K562 (cell line): ENCODE results near the gene EPB41L3. TPM values are rescaled to one million over a fixed set of nuclear protein-coding genes. Genes with fewer than 3 reads are reported as not detected.

Experiments used
- ATAC-seq: fragments of 200-7000 bp; cut with Tn5 transposase; 3 replicates; pipeline ENCODE4 v1.9.1; 2020; ENCODE audit warnings: moderate library complexity
- BruUV-seq: library from RNA; stranded (reverse); fragments of 400-500 nt; replicated peaks from 2 replicates; lab custom pipeline; 2021; lab: Mats Ljungman, UMichigan
- CTCF ChIA-PET: fragments of 300-600 bp; formaldehyde crosslinking; extraction: SDS; loops from one replicate; lab custom pipeline; 2021; ENCODE audit warnings: low intra/inter-chr PET ratio; lab: Yijun Ruan, JAX
- POLR2A ChIA-PET: fragments of 300-600, 350-650 bp; sonication (Branson Sonifier 250); formaldehyde crosslinking; extraction: SDS; loops from one replicate; lab custom pipeline; 2021; ENCODE audit warnings: antibody characterized with exemption, inconsistent platforms; lab: Yijun Ruan, JAX
- DNase-seq, 4 experiments: peaks; one replicate each; pipeline versions ENCODE4 v3.0.0 to v3.0.0-alpha.2; 2011 to 2018; ENCODE audit warnings: low spot score in 3 of 4, mixed read lengths in 3 of 4; ENCODE audit errors: extremely low read depth in 1 of 4
- FAIRE-seq: peaks from 2 replicates; lab custom pipeline; 2011; peaks lifted over from hg19 to GRCh38; lab: Jason Lieb, UNC
- H2AFZ ChIP-seq: 2 replicates; pipeline ENCODE4 v1.6.0; 2011; ENCODE audit warnings: low read depth, low read length, control low read depth, inconsistent platforms
- H3K27ac ChIP-seq: fragments of 200-600 bp; 3 replicates; pipeline ENCODE4 v1.8.0; 2011; ENCODE audit warnings: low read depth, mild to moderate bottlenecking, control low read depth, inconsistent platforms, low read length, moderate library complexity, mixed read lengths; ENCODE audit errors: extremely low read depth
- H3K27me3 ChIP-seq, 2 experiments: fragments of 300-600 bp in 1 of 2; 2 replicates in 1 of 2; 3 replicates in 1 of 2; pipeline versions ENCODE4 v1.6.0 to v1.8.0; 2011; ENCODE audit warnings: inconsistent platforms in 2 of 2, low read length in 2 of 2, mild to moderate bottlenecking in 1 of 2, mixed read lengths in 1 of 2, moderate library complexity in 1 of 2; ENCODE audit not compliant: control insufficient read depth in 2 of 2, insufficient read depth in 2 of 2
- H3K36me3 ChIP-seq: fragments of 300-600 bp; 3 replicates; pipeline ENCODE4 v1.8.0; 2011; ENCODE audit warnings: mild to moderate bottlenecking, low read length, inconsistent platforms; ENCODE audit not compliant: control insufficient read depth, insufficient read depth
- H3K4me1 ChIP-seq, 2 experiments: fragments of 200-600 bp in 1 of 2; replicated peaks in 1 of 2; 2 replicates in 1 of 2; 3 replicates in 1 of 2; pipeline versions ENCODE4 v1.5.1 to v1.8.0; 2011; ENCODE audit warnings: inconsistent platforms in 2 of 2, low read length in 2 of 2, mild to moderate bottlenecking in 1 of 2, mixed read lengths in 1 of 2, moderate library complexity in 1 of 2; ENCODE audit not compliant: control insufficient read depth in 2 of 2, insufficient read depth in 2 of 2
- H3K4me2 ChIP-seq: 2 replicates; pipeline ENCODE4 v1.6.1; 2011; ENCODE audit warnings: low read length, control low read depth, inconsistent platforms, mixed read lengths; ENCODE audit not compliant: insufficient read depth
- H3K4me3 ChIP-seq: fragments of 200-600 bp; sonication (generic), shearing (Covaris generic); 2 replicates; pipeline ENCODE4 v1.5.1; 2016; ENCODE audit warnings: control low read depth, inconsistent platforms
- H3K79me2 ChIP-seq: fragments of 200-600 bp; 3 replicates; pipeline ENCODE4 v1.8.0; 2011; ENCODE audit warnings: low read length, inconsistent platforms; ENCODE audit not compliant: control insufficient read depth, insufficient read depth
- H3K9ac ChIP-seq, 2 experiments: 2 replicates each; pipeline versions ENCODE4 v1.6.0 to v1.6.1; 2011; ENCODE audit warnings: low read depth in 2 of 2, low read length in 2 of 2, control low read depth in 1 of 2, inconsistent platforms in 1 of 2, mild to moderate bottlenecking in 1 of 2, mixed read lengths in 1 of 2; ENCODE audit not compliant: insufficient read depth in 1 of 2
- H3K9me1 ChIP-seq: one replicate; pipeline ENCODE4 v1.6.0; 2011; ENCODE audit warnings: inconsistent platforms, mild to moderate bottlenecking, low read length, moderate library complexity; ENCODE audit not compliant: control insufficient read depth, insufficient read depth
- H3K9me3 ChIP-seq: replicated peaks from 2 replicates; pipeline ENCODE4 v1.5.1; 2011; ENCODE audit warnings: low read depth, low read length, inconsistent platforms; ENCODE audit not compliant: control insufficient read depth, insufficient read depth
- H4K20me1 ChIP-seq: replicated peaks from 2 replicates; pipeline ENCODE4 v1.6.1; 2011; ENCODE audit warnings: low read length, inconsistent platforms, mixed read lengths; ENCODE audit not compliant: control insufficient read depth, insufficient read depth
- BRF2 ChIP-seq: IDR thresholded peaks from 3 replicates; pipeline ENCODE4 v1.6.1; 2011; ENCODE audit warnings: borderline replicate concordance, mild to moderate bottlenecking; ENCODE audit not compliant: insufficient read length, insufficient read depth
- JUND ChIP-seq, 2 experiments: IDR thresholded peaks; 2 replicates in 1 of 2; 3 replicates in 1 of 2; pipeline ENCODE4 v1.6.1; 2011; ENCODE audit warnings: borderline replicate concordance in 2 of 2, low read depth in 2 of 2, low read length in 2 of 2, improper control_type of control experiment in 1 of 2, missing biosample characterization in 1 of 2, missing genetic modification characterization in 1 of 2, missing genetic modification reagents in 1 of 2
- MAFG ChIP-seq: fragments of 450-650 bp; conservative IDR thresholded peaks from 2 replicates; pipeline ENCODE4 v1.6.1; 2016; ENCODE audit warnings: missing genetic modification characterization, missing compliant biosample characterization
- NEUROD1 ChIP-seq: fragments of 150-350 bp; IDR thresholded peaks from 2 replicates; pipeline ENCODE4 v1.6.1; 2014; ENCODE audit warnings: borderline replicate concordance, low read length, low read depth; ENCODE audit not compliant: partially characterized antibody
- PRMT5 ChIP-seq: sonication (generic); formaldehyde crosslinking; IDR thresholded peaks from 2 replicates; pipeline ENCODE4 v1.5.0; 2020; ENCODE audit warnings: missing genetic modification reagents
- PTTG1 ChIP-seq: fragments of 450-650 bp; IDR thresholded peaks from 2 replicates; pipeline ENCODE4 v1.6.1; 2016; ENCODE audit warnings: low read depth, mild to moderate bottlenecking, missing genetic modification characterization, missing compliant biosample characterization
- RBFOX2 ChIP-seq: fragments of 200-400 bp; formaldehyde crosslinking; IDR thresholded peaks from 2 replicates; pipeline ENCODE4 v1.6.1; 2017; ENCODE audit warnings: low read depth, mild to moderate bottlenecking, low read length, moderate library complexity
- SIN3A ChIP-seq, 2 experiments: fragments of 150-350 bp in 1 of 2; IDR thresholded peaks; 2 replicates each; pipeline ENCODE4 v1.6.1; 2011 to 2016; ENCODE audit warnings: borderline replicate concordance in 2 of 2, low read depth in 2 of 2, low read length in 2 of 2, mild to moderate bottlenecking in 2 of 2, moderate library complexity in 2 of 2; ENCODE audit not compliant: control insufficient read depth in 1 of 2
- SMARCA5 ChIP-seq: fragments of 450-650 bp; IDR thresholded peaks from 2 replicates; pipeline ENCODE4 v1.6.1; 2016
- TCF3 ChIP-seq: sonication (generic); formaldehyde crosslinking; IDR thresholded peaks from 2 replicates; pipeline ENCODE4 v1.4.0; 2020; ENCODE audit warnings: mild to moderate bottlenecking, missing genetic modification reagents
- ZBTB49 ChIP-seq: sonication (generic); formaldehyde crosslinking; IDR thresholded peaks from 2 replicates; pipeline ENCODE4 v1.8.0; 2022; ENCODE audit warnings: missing genetic modification reagents, mild to moderate bottlenecking, borderline replicate concordance
- in situ Hi-C: fragments of 300-500 bp; cut with MboI; formaldehyde crosslinking; loops from 4 replicates; pipeline ENCODE4 v1.15.0; 2018; ENCODE audit warnings: inconsistent platforms, mixed read lengths
- intact Hi-C: fragments of 100-400 bp; cut with micrococcal nuclease; formaldehyde crosslinking; loops from 2 replicates; pipeline ENCODE4 v1.14.2; 2022
- polyA plus RNA-seq, 8 experiments: library from polyadenylated mRNA; depleted of rRNA in 4 of 8; stranded (reverse) in 5 of 8; unstranded in 3 of 8; fragments of >200 nt; fragmentation: Nextera tagmentation in 2 of 8; fragmentation: Illumina TruSeq in 1 of 8; extraction: Ambion mirVana in 2 of 8; extraction: Trizol in 1 of 8; gene quantifications; 2 replicates each; pipeline versions ENCODE4 v1.2.1 to v1.2.3, GENCODE V29; 2011 to 2014; ENCODE audit warnings: inconsistent platforms in 1 of 8, missing spikeins in 1 of 8
- total RNA-seq, 7 experiments: library from RNA; depleted of rRNA in 6 of 7; stranded (reverse); fragments of >200 nt in 6 of 7; fragmentation: Illumina TruSeq in 2 of 7; extraction: Trizol in 2 of 7; gene quantifications; 2 replicates each; pipeline versions ENCODE4 v1.2.1 to v1.2.3, GENCODE V29; 2011 to 2021; ENCODE audit warnings: low replicate concordance in 1 of 7

Gene EPB41L3
- total and polyA plus RNA-seq, 9 of the 15 experiments (the other 6 are each of a cell fraction or from before 2014, with no cell fraction given), result 0.44 to 0.49 TPM; not detected in 7

GRCh38 chr18:5588529-5588928 lies 44.7 kb upstream of the EPB41L3 start:
- no peak overlapping the region for H3K9ac ChIP-seq
- ATAC-seq (no peak), FAIRE-seq (no peak), DNase-seq (no peak)
- intact Hi-C loops (no loop called here), in situ Hi-C loops (no loop called here)
- H3K27ac ChIP-seq, result no peak overlapping the region
- H3K4me1 ChIP-seq, result no peaks in the 10 kb centered on the region
- no peak overlapping the region for H3K4me2 ChIP-seq
- no peaks in the 10 kb centered on the region for H4K20me1 ChIP-seq
- H3K9me3 ChIP-seq, result no peaks in the 10 kb centered on the region
- H2AFZ ChIP-seq, result no peak overlapping the region
- no peak for TF ChIP-seq SMARCA5
- TF ChIP-seq PRMT5 (CRISPR knock-in tag), result no peak
- no peak for TF ChIP-seq MAFG (tag)
- TF ChIP-seq TCF3 (CRISPR knock-in tag), result no peak
- no peak for TF ChIP-seq BRF2
- no peak for TF ChIP-seq JUND (IDR thresholded peaks at IDR 0.05; ENCODE audit: borderline replicate concordance, low read depth, low read length)
- no peak for TF ChIP-seq JUND (tag; IDR thresholded peaks at IDR 0.05; ENCODE audit: borderline replicate concordance, low read depth, low read length)
- no peak for TF ChIP-seq RBFOX2
- no peak for TF ChIP-seq SIN3A (IDR thresholded peaks at IDR 0.05; ENCODE audit: borderline replicate concordance in 2 of 2, control insufficient read depth in 1 of 2, low read depth in 2 of 2, low read length in 2 of 2)
- no peak for TF ChIP-seq PTTG1
- no peak for TF ChIP-seq NEUROD1
- no peak for TF ChIP-seq ZBTB49 (CRISPR knock-in tag)
- POLR2A ChIA-PET, result no interaction called here
- no peaks in the 10 kb centered on the region for H3K79me2 ChIP-seq
- no TSS peak for BruUV-seq
- H3K9me1 ChIP-seq, result no peaks in the 10 kb centered on the region
- no peaks in the 10 kb centered on the region for H3K27me3 ChIP-seq
- H3K4me3 ChIP-seq, result no peak overlapping the region
- no peaks in the 10 kb centered on the region for H3K36me3 ChIP-seq
- CTCF ChIA-PET, result no interaction called here
